HFF-Myc (cell line): ENCODE results near the gene TMSB4X.

ENCODE experiments used
- DNase-seq: peaks from one replicate; pipeline ENCODE4 v3.0.0-alpha.2; 2011; ENCODE audit warnings: low read depth; ENCODE audit errors: extremely low read depth
- H3K4me3 ChIP-seq: replicated peaks from 2 replicates; pipeline ENCODE4 v1.5.1; 2011; ENCODE audit warnings: low read depth, mild to moderate bottlenecking, control low read depth, low read length
- TF ChIP-seq, protein P1 (sequence below): IDR thresholded peaks from 2 replicates; pipeline ENCODE4 v1.5.1; 2012; ENCODE audit warnings: mild to moderate bottlenecking, low read depth, low read length, control low read depth; ENCODE audit errors: missing control alignments

TMSB4X gene

DNA sequence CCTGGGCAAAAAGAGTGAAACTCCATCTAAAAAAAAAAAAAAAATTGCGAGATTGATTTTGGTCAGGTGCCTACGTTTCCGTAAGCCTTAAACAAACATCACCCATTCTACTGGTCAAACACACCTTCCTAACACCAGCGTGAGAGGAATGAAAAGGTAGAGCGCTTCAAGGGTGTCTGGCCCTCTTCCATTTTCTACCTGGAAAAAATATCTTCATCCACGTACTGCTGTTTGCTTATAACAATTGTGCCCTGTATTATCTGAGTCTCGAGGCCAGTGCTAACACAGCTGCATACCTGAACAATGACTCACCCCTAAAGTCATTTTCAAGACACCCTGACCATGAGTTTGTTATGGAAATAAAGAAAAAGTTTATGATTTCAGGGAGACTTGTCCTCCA is 13.9 kb downstream of the TMSB4X start:
- DNase-seq = no peak
- H3K4me3 ChIP-seq = no peak overlapping the region
- TF ChIP-seq, protein P1, sequence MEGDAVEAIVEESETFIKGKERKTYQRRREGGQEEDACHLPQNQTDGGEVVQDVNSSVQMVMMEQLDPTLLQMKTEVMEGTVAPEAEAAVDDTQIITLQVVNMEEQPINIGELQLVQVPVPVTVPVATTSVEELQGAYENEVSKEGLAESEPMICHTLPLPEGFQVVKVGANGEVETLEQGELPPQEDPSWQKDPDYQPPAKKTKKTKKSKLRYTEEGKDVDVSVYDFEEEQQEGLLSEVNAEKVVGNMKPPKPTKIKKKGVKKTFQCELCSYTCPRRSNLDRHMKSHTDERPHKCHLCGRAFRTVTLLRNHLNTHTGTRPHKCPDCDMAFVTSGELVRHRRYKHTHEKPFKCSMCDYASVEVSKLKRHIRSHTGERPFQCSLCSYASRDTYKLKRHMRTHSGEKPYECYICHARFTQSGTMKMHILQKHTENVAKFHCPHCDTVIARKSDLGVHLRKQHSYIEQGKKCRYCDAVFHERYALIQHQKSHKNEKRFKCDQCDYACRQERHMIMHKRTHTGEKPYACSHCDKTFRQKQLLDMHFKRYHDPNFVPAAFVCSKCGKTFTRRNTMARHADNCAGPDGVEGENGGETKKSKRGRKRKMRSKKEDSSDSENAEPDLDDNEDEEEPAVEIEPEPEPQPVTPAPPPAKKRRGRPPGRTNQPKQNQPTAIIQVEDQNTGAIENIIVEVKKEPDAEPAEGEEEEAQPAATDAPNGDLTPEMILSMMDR = no peak

DNA sequence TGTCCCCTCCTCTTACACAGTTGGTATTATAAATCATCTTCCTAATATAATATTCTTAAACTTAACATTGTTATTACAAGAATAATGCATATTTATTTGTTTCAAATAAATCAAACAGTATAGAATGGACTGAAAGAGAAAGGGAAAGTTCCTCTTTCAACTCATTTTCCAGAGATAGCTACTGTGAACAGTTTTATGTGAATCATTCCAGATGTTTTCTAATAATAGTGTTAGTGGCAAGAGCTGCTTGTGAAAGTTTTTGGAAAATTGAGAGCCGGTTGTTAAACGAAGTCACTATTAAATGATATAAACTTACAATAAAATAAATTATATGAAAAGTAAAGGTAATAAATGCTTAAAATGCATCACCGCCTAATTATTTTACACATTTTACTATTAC is 14.6 kb downstream of the TMSB4X start:
- TF ChIP-seq, protein P1 = no peak
- no peak for DNase-seq
- H3K4me3 ChIP-seq = no peak overlapping the region

DNA sequence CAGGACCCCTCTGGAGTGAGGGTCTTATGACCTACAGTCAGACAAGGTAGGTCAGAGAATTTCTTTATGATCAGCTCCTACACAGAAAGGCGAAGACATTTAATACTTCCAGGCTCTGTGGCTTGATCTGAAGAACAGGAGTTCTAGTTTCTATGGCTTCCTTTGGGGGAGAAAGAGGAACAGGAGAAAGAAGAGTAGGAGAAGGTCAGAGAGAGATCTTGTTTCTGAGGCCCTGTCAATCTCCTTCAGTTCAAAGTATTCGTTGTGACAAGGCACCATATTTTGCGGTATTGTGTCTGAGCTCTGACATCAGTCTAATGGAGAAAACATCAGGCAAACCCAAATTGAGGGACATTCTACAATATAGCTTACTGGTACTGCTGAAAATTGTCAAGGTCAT is 16.7 kb downstream of the TMSB4X start:
- no peak overlapping the region for H3K4me3 ChIP-seq
- TF ChIP-seq, protein P1 = no peak
- no peak for DNase-seq

DNA sequence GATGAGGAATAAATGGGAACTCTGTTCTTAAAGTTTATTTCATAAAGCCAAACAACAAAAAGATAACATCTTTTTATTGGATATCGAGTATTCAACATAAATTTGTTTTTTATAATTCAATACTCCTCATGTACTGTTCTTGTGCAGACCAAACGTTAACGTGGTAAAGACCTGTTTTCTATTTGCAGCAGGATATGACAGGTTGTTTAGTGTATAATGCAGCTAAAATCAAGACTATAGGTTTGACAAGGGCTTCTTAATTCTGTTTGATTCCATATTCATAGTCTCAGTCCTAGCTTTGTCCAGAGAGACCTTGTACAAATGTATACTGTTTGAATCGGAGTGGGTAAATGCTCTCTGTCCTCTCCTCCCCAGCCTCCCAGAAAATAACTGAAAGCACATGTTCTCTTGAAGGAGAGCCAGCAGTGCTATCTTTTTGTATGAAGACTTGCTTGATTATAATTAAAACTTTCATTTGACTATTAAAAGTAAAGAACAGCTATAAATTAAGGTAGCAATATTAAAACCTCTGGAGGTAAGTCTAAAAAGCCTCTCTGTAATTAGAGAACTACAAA is 17.7 kb downstream of the TMSB4X start:
- no peak for DNase-seq
- H3K4me3 ChIP-seq = no peak overlapping the region
- TF ChIP-seq, protein P1 = no peak

DNA sequence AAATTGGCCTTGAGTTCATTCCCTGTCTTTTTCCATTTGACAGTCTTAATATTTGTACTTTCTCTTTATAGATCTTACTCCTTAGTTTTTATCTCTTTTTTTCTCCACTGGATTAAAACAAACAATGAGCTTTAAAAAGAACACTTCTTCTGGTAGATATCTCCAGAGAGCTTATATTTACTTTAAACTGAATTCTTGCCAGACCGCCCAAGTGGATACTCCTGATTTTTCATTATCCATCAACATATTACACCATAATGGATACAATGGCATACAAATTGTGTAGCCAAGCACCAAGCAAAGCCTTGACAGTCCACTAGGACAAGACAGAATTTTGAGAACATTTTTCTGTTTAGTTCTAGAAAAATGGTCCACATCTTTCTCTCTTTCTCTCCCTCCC is 18.9 kb downstream of the TMSB4X start:
- DNase-seq = no peak
- H3K4me3 ChIP-seq = no peak overlapping the region
- TF ChIP-seq, protein P1 = no peak

DNA sequence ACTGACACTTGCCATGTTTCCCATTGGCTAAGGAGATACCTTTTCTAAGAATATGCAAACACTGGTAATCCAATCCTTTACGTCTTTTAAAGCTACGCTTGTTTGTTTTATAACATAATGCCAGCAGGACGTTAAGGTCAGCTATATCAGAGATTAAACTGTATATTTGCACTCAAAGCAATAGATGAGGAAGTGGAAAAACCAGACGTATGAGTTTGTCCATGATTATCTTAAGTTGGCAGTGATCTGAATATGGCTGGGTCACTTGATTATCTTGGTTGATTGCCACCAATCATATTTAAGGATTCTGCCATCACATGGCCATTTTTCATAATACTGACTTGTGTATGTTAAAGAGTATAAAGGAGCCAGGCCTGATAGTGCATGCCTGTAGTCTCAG is 19.4 kb downstream of the TMSB4X start:
- no peak for DNase-seq
- no peak overlapping the region for H3K4me3 ChIP-seq
- TF ChIP-seq, protein P1 = no peak

DNA sequence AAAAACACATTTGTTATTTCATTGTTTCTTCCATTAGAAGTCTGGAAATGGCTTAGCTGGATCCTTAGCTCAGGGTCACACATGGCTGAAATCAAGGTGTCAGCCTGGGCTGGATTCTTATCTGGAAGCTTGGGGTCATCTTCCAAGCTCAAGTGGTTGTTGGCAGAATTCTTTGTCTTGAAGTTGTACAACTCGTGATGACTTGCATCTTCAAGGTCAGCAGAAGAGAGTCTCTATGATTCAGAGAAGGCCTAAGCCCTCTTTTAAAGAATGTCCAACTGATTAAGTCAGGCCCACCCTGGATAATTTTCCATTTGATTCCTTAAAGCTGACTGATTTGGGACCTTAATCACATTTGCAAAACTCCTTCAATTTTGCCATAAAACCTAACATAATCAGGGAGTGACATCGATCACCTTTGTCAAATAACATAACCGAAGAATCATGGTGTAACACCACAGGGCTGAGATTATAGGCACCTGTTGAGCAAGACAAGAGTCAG is 22.1 kb downstream of the TMSB4X start:
- TF ChIP-seq, protein P1 = no peak
- no peak for DNase-seq
- no peak overlapping the region for H3K4me3 ChIP-seq
